HCT116 (cell line): Measurements from ENCODE around the gene QKI. TPM values are rescaled to one million over a fixed set of nuclear protein-coding genes. Genes with fewer than 3 reads are reported as not detected.

Experiments
- ATAC-seq: fragments of 200-7000 bp; cut with Tn5 transposase; 2 replicates; pipeline ENCODE4 v1.9.1; 2020; ENCODE audit warnings: mild to moderate bottlenecking, moderate library complexity
- BruUV-seq: library from RNA; stranded (reverse); fragments of 400-500 nt; replicated peaks from 2 replicates; lab custom pipeline; 2021; lab: Mats Ljungman, UMichigan
- CTCF ChIA-PET: fragments of 300-600 bp; sonication (Branson Sonifier 250); formaldehyde crosslinking; loops from one replicate; lab custom pipeline; 2021; ENCODE audit warnings: antibody characterized with exemption; lab: Charles Lee
- POLR2A ChIA-PET: fragments of 300-600, 350-600 bp; sonication (Branson Sonifier 250); formaldehyde crosslinking; loops from one replicate; lab custom pipeline; 2021; ENCODE audit warnings: antibody characterized with exemption; lab: Charles Lee
- RAD21 ChIA-PET, 2 experiments: fragments of 300-600 bp; sonication (Branson Sonifier 250); formaldehyde crosslinking; loops; one replicate each; lab custom pipeline; 2023; ENCODE audit warnings: low total read pairs in 2 of 2; ENCODE audit not compliant: uncharacterized antibody in 2 of 2, unreplicated experiment in 2 of 2, low non-redundant PET in 1 of 2; lab: Charles Lee
- DNase-seq: peaks from one replicate; pipeline ENCODE4 v3.0.0-alpha.2; 2010; ENCODE audit warnings: low read depth, low spot score
- H2AFZ ChIP-seq: fragments of 200-600 bp; shearing (Covaris generic), sonication (generic); 2 replicates; pipeline ENCODE4 v1.6.1; 2017; ENCODE audit warnings: low read depth, mixed run types, mixed read lengths, antibody characterized with exemption, low read length; ENCODE audit not compliant: poor library complexity, severe bottlenecking
- H3K27ac ChIP-seq: 2 replicates; pipeline ENCODE4 v1.5.1; 2012; ENCODE audit warnings: low read depth, low read length
- H3K27me3 ChIP-seq: fragments of 200-600 bp; sonication (generic); 2 replicates; pipeline ENCODE4 v1.6.1; 2016; ENCODE audit warnings: mixed run types, low read length, mixed read lengths; ENCODE audit not compliant: insufficient read depth
- H3K36me3 ChIP-seq, 2 experiments: fragments of 200-500 bp in 1 of 2; fragments of 200-600 bp in 1 of 2; sonication (Bioruptor generic) in 1 of 2; sonication (generic) in 1 of 2; 2 replicates each; pipeline versions ENCODE4 v1.5.1 to v1.6.1; 2014 to 2016; ENCODE audit warnings: low read length in 2 of 2, inconsistent platforms in 1 of 2, mixed read lengths in 1 of 2, mixed run types in 1 of 2; ENCODE audit not compliant: insufficient read depth in 2 of 2, control insufficient read depth in 1 of 2
- H3K4me1 ChIP-seq, 2 experiments: fragments of 200-600 bp in 1 of 2; sonication (generic) in 1 of 2; 2 replicates each; pipeline versions ENCODE4 v1.5.1 to v1.6.1; 2012 to 2017; ENCODE audit warnings: low read length in 2 of 2, inconsistent platforms in 1 of 2, mild to moderate bottlenecking in 1 of 2, mixed read lengths in 1 of 2, mixed run types in 1 of 2, moderate library complexity in 1 of 2; ENCODE audit not compliant: insufficient read depth in 2 of 2, control insufficient read depth in 1 of 2
- H3K4me2 ChIP-seq: fragments of 200-600 bp; sonication (generic); 2 replicates; pipeline ENCODE4 v1.6.1; 2017; ENCODE audit warnings: mixed run types, low read length, mixed read lengths
- H3K4me3 ChIP-seq, 2 experiments: fragments of 200-600 bp in 1 of 2; sonication (generic) in 1 of 2; replicated peaks in 1 of 2; 2 replicates each; pipeline ENCODE4 v1.5.1; 2011 to 2016; ENCODE audit warnings: low read length in 2 of 2, control low read depth in 1 of 2, low read depth in 1 of 2, mild to moderate bottlenecking in 1 of 2, mixed read lengths in 1 of 2, mixed run types in 1 of 2
- H3K79me2 ChIP-seq: fragments of 200-600 bp; sonication (generic); 2 replicates; pipeline ENCODE4 v1.6.1; 2017; ENCODE audit warnings: mild to moderate bottlenecking, mixed run types, low read length, moderate library complexity, mixed read lengths; ENCODE audit not compliant: insufficient read depth
- H3K9ac ChIP-seq: fragments of 200-600 bp; sonication (generic); 2 replicates; pipeline ENCODE4 v1.6.1; 2016; ENCODE audit warnings: low read length, mixed read lengths
- H3K9me2 ChIP-seq: fragments of 200-600 bp; sonication (generic), shearing (Covaris generic); 2 replicates; pipeline ENCODE4 v1.6.1; 2017; ENCODE audit warnings: mixed run types, mild to moderate bottlenecking, moderate library complexity; ENCODE audit not compliant: insufficient read depth
- H3K9me3 ChIP-seq, 2 experiments: fragments of 200-500 bp in 1 of 2; fragments of 200-600 bp in 1 of 2; sonication (Bioruptor generic) in 1 of 2; sonication (generic) in 1 of 2; 2 replicates each; pipeline ENCODE4 v1.6.1; 2014 to 2017; ENCODE audit warnings: low read length in 2 of 2, mixed read lengths in 2 of 2, inconsistent platforms in 1 of 2, low read depth in 1 of 2, mild to moderate bottlenecking in 1 of 2, mixed run types in 1 of 2, moderate library complexity in 1 of 2; ENCODE audit not compliant: control insufficient read depth in 1 of 2, insufficient read depth in 1 of 2
- H4K20me1 ChIP-seq: fragments of 200-600 bp; sonication (generic), shearing (Covaris generic); 2 replicates; pipeline ENCODE4 v1.6.1; 2017; ENCODE audit warnings: mixed run types, mild to moderate bottlenecking, moderate library complexity; ENCODE audit not compliant: insufficient read depth
- CTCF ChIP-seq, 3 experiments: fragments of 200-600 bp in 1 of 3; sonication (generic) in 1 of 3; IDR thresholded peaks in 2 of 3; conservative IDR thresholded peaks in 1 of 3; 2 replicates each; pipeline ENCODE4 v1.5.1; 2012 to 2017; ENCODE audit warnings: low read depth in 2 of 3, low read length in 2 of 3, antibody characterized with exemption in 1 of 3, borderline replicate concordance in 1 of 3, control low read depth in 1 of 3, mild to moderate bottlenecking in 1 of 3, mixed read lengths in 1 of 3, mixed run types in 1 of 3, moderate library complexity in 1 of 3; ENCODE audit not compliant: insufficient read depth in 1 of 3
- EGR1 ChIP-seq: IDR thresholded peaks from 2 replicates; pipeline ENCODE4 v1.6.1; 2012; ENCODE audit warnings: low read depth
- ELF1 ChIP-seq: IDR thresholded peaks from 2 replicates; pipeline ENCODE4 v1.6.1; 2012; ENCODE audit warnings: low read depth, borderline replicate concordance
- EZH2 ChIP-seq: fragments of 200-600 bp; sonication (generic); IDR thresholded peaks from 2 replicates; pipeline ENCODE4 v1.6.1; 2017; ENCODE audit warnings: antibody characterized with exemption, mixed run types
- EZH2phosphoT487 ChIP-seq: fragments of 200-600 bp; IDR thresholded peaks from 2 replicates; pipeline ENCODE4 v1.6.1; 2018; ENCODE audit warnings: antibody characterized with exemption, borderline replicate concordance
- FOSL1 ChIP-seq: IDR thresholded peaks from 2 replicates; pipeline ENCODE4 v1.6.1; 2012; ENCODE audit warnings: low read depth
- POLR2AphosphoS5 ChIP-seq: IDR thresholded peaks from 2 replicates; pipeline ENCODE4 v1.6.1; 2011; ENCODE audit warnings: mild to moderate bottlenecking, low read depth, low read length, moderate library complexity
- RAD21 ChIP-seq: IDR thresholded peaks from 2 replicates; pipeline ENCODE4 v1.6.1; 2012; ENCODE audit warnings: low read depth, mild to moderate bottlenecking
- SIN3A ChIP-seq: IDR thresholded peaks from 2 replicates; pipeline ENCODE4 v1.6.1; 2012; ENCODE audit warnings: low read depth
- TCF7L2 ChIP-seq: IDR thresholded peaks from 2 replicates; pipeline ENCODE4 v1.7.0; 2011; ENCODE audit warnings: borderline replicate concordance, inconsistent platforms; ENCODE audit not compliant: insufficient read depth, insufficient read length; ENCODE audit errors: extremely low read depth
- ZFX ChIP-seq: fragments of 450-650 bp; IDR thresholded peaks from 2 replicates; pipeline ENCODE4 v1.6.1; 2017
- ZNF274 ChIP-seq: fragments of 200-500 bp; sonication (Bioruptor generic); IDR thresholded peaks from 2 replicates; pipeline ENCODE4 v1.6.1; 2014; ENCODE audit warnings: mild to moderate bottlenecking, low read depth, low read length, inconsistent platforms
- intact Hi-C: fragments of 100-400 bp; cut with micrococcal nuclease; formaldehyde crosslinking; loops from 2 replicates; pipeline ENCODE4 v1.10.0; 2022
- total RNA-seq: library from RNA; stranded (reverse); gene quantifications from one replicate; pipeline ENCODE4 v1.2.1, GENCODE V29; 2021; ENCODE audit not compliant: unreplicated experiment
- TF ChIP-seq, protein P1 (sequence below): IDR thresholded peaks from 2 replicates; pipeline ENCODE4 v1.6.1; 2012
- TF ChIP-seq, protein P2 (sequence below): IDR thresholded peaks from 2 replicates; pipeline ENCODE4 v1.6.1; 2012

Gene QKI
- total RNA-seq, 1 experiment from 2014 or later, result 35.3 TPM

- no TSS peak for BruUV-seq
Observed at GRCh38 chr6:163413345-163414116, 987 bp upstream of the QKI start.

DNA sequence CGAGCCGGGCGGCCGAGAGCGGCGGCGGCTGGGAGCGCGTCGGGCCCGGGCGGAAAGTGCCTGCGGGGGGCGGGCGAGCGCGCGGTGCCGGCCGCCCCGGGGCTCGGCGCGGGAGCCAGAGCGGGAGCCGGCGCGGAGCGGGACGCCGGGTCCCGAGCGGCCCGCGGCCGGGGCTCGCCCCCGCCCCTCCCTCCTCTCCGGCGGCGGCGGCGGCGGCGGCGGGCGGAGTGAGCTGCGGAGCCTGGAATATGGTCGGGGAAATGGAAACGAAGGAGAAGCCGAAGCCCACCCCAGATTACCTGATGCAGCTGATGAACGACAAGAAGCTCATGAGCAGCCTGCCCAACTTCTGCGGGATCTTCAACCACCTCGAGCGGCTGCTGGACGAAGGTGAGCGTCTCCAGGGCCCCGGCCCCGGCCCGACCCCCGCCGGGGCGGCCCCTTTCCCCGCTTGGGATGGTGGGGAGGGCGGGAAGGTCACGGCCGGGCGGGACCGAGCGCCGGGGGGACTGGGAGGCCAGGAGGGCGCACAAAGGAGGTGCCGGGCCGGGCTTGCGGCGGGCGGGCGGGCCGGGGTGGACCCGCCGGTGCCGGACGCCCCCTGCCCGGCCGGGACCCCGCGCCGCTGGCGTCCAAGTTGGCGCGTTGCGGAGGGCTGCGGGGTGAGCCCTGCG lies 565 bp downstream of the QKI start:
- Histone ChIP-seq H3K4me2 (peak overlapping the region; percentile 81), H3K9me2 (no peaks in the 10 kb centered on the region), H3K27me3 (no peaks in the 10 kb centered on the region), H3K4me3 (peak overlapping the region; percentile 56 to 69), H2AFZ (no peak overlapping the region), H3K4me1 (peaks cover 3 to 4% of the 10 kb centered on the region in 2 experiments)
- peak; percentile 5 for ATAC-seq
- intact Hi-C loops, result loop anchor here (5.0 kb wide), 1 partner anchor 692 kb away; no protein-coding TSS in a partner anchor
- BruUV-seq, result no TSS peak
- RAD21 ChIA-PET, result interaction anchor here in 1 of 2 experiments (0.8 kb wide), 1 partner anchor 62 kb away, joined by 5 read pairs; no protein-coding TSS in a partner anchor
- TF ChIP-seq FOSL1 (no peak), CTCF (IDR thresholded peaks at IDR 0.05 in 2 of 3, conservative IDR thresholded peaks at IDR 0.05 in 1 of 3; ENCODE audit: borderline replicate concordance in 1 of 3, insufficient read depth in 1 of 3, low read depth in 2 of 3, low read length in 2 of 3) (no peak), EZH2 (no peak), EZH2phosphoT487 (no peak), EGR1 (no peak), ELF1 (no peak), TCF7L2 (no peak), ZNF274 (no peak), POLR2AphosphoS5 (no peak), SIN3A (no peak)
- TF ChIP-seq, protein P1, sequence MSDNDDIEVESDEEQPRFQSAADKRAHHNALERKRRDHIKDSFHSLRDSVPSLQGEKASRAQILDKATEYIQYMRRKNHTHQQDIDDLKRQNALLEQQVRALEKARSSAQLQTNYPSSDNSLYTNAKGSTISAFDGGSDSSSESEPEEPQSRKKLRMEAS, result no peak
- TF ChIP-seq, protein P2, sequence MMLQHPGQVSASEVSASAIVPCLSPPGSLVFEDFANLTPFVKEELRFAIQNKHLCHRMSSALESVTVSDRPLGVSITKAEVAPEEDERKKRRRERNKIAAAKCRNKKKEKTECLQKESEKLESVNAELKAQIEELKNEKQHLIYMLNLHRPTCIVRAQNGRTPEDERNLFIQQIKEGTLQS, result no peak
- TF ChIP-seq, all 23 proteins: peak for 0
- H3K9ac ChIP-seq, result peak overlapping the region; percentile 65
- H3K36me3 ChIP-seq, result no peaks in the 10 kb centered on the region
- ChIA-PET POLR2A (no interaction called here), CTCF (no interaction called here)
- peak overlapping the region; percentile 67; the same call in 1 of the 2 replicates for H3K27ac ChIP-seq
- no peaks in the 10 kb centered on the region for H4K20me1 ChIP-seq
- peaks cover 0 to 4% of the 10 kb centered on the region in 2 experiments; a peak in 1 of 4 replicates for H3K9me3 ChIP-seq
- H3K79me2 ChIP-seq, result peaks cover 45% of the 10 kb centered on the region
- DNase-seq, result no peak

More at GRCh38 chr6:163413345-163414116, 987 bp upstream of the QKI start:
- H3K4me3 ChIP-seq, result no peak overlapping the region; a peak in 1 of 4 replicates
- intact Hi-C loops, result loop anchor here (5.0 kb wide), 1 partner anchor 694 kb away; no protein-coding TSS in a partner anchor
- CTCF ChIA-PET, result no interaction called here
- H3K9me3 ChIP-seq, result peaks cover 0 to 4% of the 10 kb centered on the region in 2 experiments; a peak in 2 of 4 replicates
- H3K4me1 ChIP-seq, result peaks cover 3 to 4% of the 10 kb centered on the region in 2 experiments
- H3K27me3 ChIP-seq, result no peaks in the 10 kb centered on the region
- H3K36me3 ChIP-seq, result no peaks in the 10 kb centered on the region
- POLR2A ChIA-PET, result no interaction called here
- H4K20me1 ChIP-seq, result no peaks in the 10 kb centered on the region
- H3K9ac ChIP-seq, result no peak overlapping the region
- TF ChIP-seq ZFX (no peak), EGR1 (peak; percentile 35; the same call in 1 of the 2 replicates), RAD21 (no peak)
- TF ChIP-seq, protein P1, result 0 out of 2 replicates have a peak, but pooled peaks have one; percentile 40
- peaks cover 30% of the 10 kb centered on the region for H3K79me2 ChIP-seq
- peak; percentile 29 for DNase-seq
- no peaks in the 10 kb centered on the region for H3K9me2 ChIP-seq
- H3K4me2 ChIP-seq, result peak overlapping the region; percentile 39
- RAD21 ChIA-PET, result no interaction called here
- no peak overlapping the region for H2AFZ ChIP-seq
- peak; percentile 64 for ATAC-seq
- peak overlapping the region; percentile 24; the same call in 1 of the 2 replicates for H3K27ac ChIP-seq
